ENCODE results near the gene HS3ST3A1.
A peak's percentile ranks its signal among the peaks of the same experiment; 100 is the strongest.

Gene HS3ST3A1

GRCh38 chr17:13598353-13599167, 3.2 kb downstream of the HS3ST3A1 start:
- no peak for DNase-seq (ENCODE audit: low read depth in 2 of 2)

GRCh38 chr17:13597723-13598347, 3.9 kb downstream of the HS3ST3A1 start:
- no peak for DNase-seq (ENCODE audit: low read depth in 2 of 2)

GRCh38 chr17:13596241-13596923, 5.3 kb downstream of the HS3ST3A1 start:
- DNase-seq (ENCODE audit: low read depth in 2 of 2) = no peak

- no peak for DNase-seq (ENCODE audit: low read depth in 2 of 2)
Observed at GRCh38 chr17:13595599-13595899, 6.2 kb downstream of the HS3ST3A1 start.

GRCh38 chr17:13594762-13595598, 6.7 kb downstream of the HS3ST3A1 start:
- DNase-seq (ENCODE audit: low read depth in 2 of 2) = peak; percentile 68 to 85

- no peak for DNase-seq (ENCODE audit: low read depth in 2 of 2)
Observed at GRCh38 chr17:13594310-13594709, 7.4 kb downstream of the HS3ST3A1 start.

- no peak for DNase-seq (ENCODE audit: low read depth in 2 of 2)
Observed at GRCh38 chr17:13593757-13594156, 8.0 kb downstream of the HS3ST3A1 start.

- no peak for DNase-seq (ENCODE audit: low read depth in 2 of 2)
Observed at GRCh38 chr17:13593021-13593751, 8.5 kb downstream of the HS3ST3A1 start.

GRCh38 chr17:13592427-13592826, 9.3 kb downstream of the HS3ST3A1 start:
- no peak for DNase-seq (ENCODE audit: low read depth in 2 of 2)

GRCh38 chr17:13590441-13590840, 11.3 kb downstream of the HS3ST3A1 start:
- no peak for DNase-seq (ENCODE audit: low read depth in 2 of 2)

GRCh38 chr17:13589658-13590057, 12.1 kb downstream of the HS3ST3A1 start:
- DNase-seq (ENCODE audit: low read depth in 2 of 2) = no peak

- DNase-seq (ENCODE audit: low read depth in 2 of 2) = no peak
Observed at GRCh38 chr17:13587487-13588338, 14.0 kb downstream of the HS3ST3A1 start.

GRCh38 chr17:13584701-13585080, 17.0 kb downstream of the HS3ST3A1 start:
- no peak for DNase-seq (ENCODE audit: low read depth in 2 of 2)

- no peak for DNase-seq (ENCODE audit: low read depth in 2 of 2)
Observed at GRCh38 chr17:13583996-13584700, 17.6 kb downstream of the HS3ST3A1 start.

GRCh38 chr17:13582776-13583547, 18.8 kb downstream of the HS3ST3A1 start:
- DNase-seq (ENCODE audit: low read depth in 2 of 2) = no peak

GRCh38 chr17:13581925-13582324, 19.8 kb downstream of the HS3ST3A1 start:
- no peak for DNase-seq (ENCODE audit: low read depth in 2 of 2)

- no peak for DNase-seq (ENCODE audit: low read depth in 2 of 2)
Observed at GRCh38 chr17:13580790-13581189, 20.9 kb downstream of the HS3ST3A1 start.

- no peak for DNase-seq (ENCODE audit: low read depth in 2 of 2)
Observed at GRCh38 chr17:13576661-13577526, 24.8 kb downstream of the HS3ST3A1 start.

Data from activated CD4-positive, alpha-beta T cell treated with anti-CD3 and anti-CD28 coated beads for 24 hours (primary cell).